Measurements from ENCODE around the gene GBGT1.

The GBGT1 gene

GRCh38 chr9:133113949-133114885 is 49.5 kb downstream of the GBGT1 start:
- TF ChIP-seq CTCF (IDR thresholded peaks at IDR 0.05; ENCODE audit: control insufficient read depth, insufficient read depth, low read depth, low read length, missing control alignments), result no peak
- no peak for DNase-seq (ENCODE audit: low read depth)
- H3K4me3 ChIP-seq (ENCODE audit: control insufficient read depth, low read depth, low read length), result no peak overlapping the region

GRCh38 chr9:133113163-133113948 is 50.4 kb downstream of the GBGT1 start:
- no peak for DNase-seq (ENCODE audit: low read depth)
- TF ChIP-seq CTCF (IDR thresholded peaks at IDR 0.05; ENCODE audit: control insufficient read depth, insufficient read depth, low read depth, low read length, missing control alignments), result no peak
- H3K4me3 ChIP-seq (ENCODE audit: control insufficient read depth, low read depth, low read length), result no peak overlapping the region

- no peak for TF ChIP-seq CTCF (IDR thresholded peaks at IDR 0.05; ENCODE audit: control insufficient read depth, insufficient read depth, low read depth, low read length, missing control alignments)
- no peak for DNase-seq (ENCODE audit: low read depth)
- H3K4me3 ChIP-seq (ENCODE audit: control insufficient read depth, low read depth, low read length), result no peak overlapping the region
These were observed 51.1 kb downstream of the GBGT1 start for GRCh38 chr9:133112663-133113026.

GRCh38 chr9:133111808-133112662 is 51.7 kb downstream of the GBGT1 start:
- no peak for TF ChIP-seq CTCF (IDR thresholded peaks at IDR 0.05; ENCODE audit: control insufficient read depth, insufficient read depth, low read depth, low read length, missing control alignments)
- no peak for DNase-seq (ENCODE audit: low read depth)
- H3K4me3 ChIP-seq (ENCODE audit: control insufficient read depth, low read depth, low read length), result no peak overlapping the region

- no peak overlapping the region for H3K4me3 ChIP-seq (ENCODE audit: control insufficient read depth, low read depth, low read length)
- TF ChIP-seq CTCF (IDR thresholded peaks at IDR 0.05; ENCODE audit: control insufficient read depth, insufficient read depth, low read depth, low read length, missing control alignments), result no peak
- DNase-seq (ENCODE audit: low read depth), result no peak
These were observed 53.6 kb downstream of the GBGT1 start for GRCh38 chr9:133109931-133110650.

Measured in AG09309 (cell line).